ENCODE results near the gene TESPA1.

TESPA1 gene

GRCh38 chr12:54983536-54984101, 943 bp downstream of the TESPA1 start:
- peak; percentile 55 for DNase-seq

DNA sequence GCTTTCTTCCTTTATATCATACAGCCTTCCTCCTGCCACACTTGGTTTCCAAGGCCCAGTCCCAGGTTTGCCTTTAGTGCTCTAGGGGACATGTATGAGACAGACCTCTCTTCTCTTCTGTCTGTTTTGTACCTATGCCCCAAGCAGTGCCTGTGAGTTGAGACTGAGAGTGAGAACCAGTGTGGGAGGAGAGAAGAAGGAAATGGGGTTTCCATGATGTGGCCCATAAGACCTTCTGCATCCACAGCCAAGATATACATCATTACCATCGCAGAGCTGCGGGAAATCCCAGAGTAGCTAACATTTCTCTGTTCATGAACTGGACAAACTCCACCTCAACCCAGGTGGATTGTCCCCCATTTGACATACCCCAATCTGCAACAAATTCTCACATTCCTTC, 2.8 kb downstream of the TESPA1 start:
- DNase-seq, result peak; percentile 53

DNA sequence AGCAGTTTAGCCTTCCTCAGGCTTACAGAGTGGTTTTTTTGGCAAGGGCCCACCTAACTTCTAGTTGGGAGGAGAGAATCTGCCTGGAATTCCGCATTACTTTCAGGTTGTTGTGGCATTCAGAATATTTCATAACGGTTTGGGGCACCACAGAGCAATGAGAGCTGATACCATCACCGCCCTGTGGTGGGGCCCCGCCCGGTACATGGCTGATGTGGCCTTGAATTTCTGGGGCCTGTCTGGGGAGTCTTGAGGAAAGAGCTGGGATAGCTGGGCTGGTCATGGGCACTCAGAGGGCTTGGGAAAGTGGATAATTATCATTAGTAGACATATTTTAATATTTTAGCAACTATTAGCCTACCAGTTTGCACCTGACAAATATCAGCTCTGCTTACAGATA, 4.2 kb downstream of the TESPA1 start:
- DNase-seq, result peak; percentile 60

DNA sequence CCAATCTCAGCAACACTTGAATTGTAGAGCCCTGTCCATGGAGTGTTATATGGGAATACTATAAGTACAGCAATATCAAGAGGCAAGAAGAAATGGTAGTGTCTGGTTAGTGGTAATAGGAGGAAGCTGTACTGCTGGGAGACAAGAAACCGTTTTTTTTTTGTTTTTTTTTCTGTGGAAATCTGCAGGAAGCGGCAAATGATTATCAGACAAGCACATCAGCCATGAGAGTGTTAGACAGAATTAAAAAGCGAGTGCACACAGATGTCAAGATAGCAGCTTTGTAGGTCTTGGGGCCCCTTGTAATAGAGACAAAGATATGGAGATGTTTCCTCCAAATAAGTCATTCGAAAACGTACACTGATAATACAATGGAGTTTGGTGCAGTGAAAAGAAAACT, 6.7 kb downstream of the TESPA1 start:
- no peak for DNase-seq

DNA sequence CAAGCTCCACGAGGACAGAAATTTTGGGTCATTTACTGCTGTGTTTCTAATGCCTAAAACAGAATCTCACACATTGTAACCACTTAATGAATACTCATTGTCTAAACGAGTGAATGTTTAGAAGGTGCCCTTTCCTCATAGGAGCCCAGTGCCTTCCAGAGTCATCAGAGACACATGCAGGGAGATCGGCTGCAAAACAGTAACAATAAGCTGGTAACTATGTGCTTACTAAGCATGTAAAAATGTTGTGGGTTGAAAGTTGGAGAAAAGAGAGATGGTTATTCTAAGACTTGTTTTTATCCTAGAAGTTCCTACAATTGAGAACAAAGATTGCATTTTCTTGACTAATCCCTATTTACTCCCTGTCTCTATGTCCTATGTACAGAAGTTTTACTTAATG, 7.4 kb downstream of the TESPA1 start:
- no peak for DNase-seq

- no peak for DNase-seq
These were observed 8.7 kb downstream of the TESPA1 start for GRCh38 chr12:54975875-54976274.

DNA sequence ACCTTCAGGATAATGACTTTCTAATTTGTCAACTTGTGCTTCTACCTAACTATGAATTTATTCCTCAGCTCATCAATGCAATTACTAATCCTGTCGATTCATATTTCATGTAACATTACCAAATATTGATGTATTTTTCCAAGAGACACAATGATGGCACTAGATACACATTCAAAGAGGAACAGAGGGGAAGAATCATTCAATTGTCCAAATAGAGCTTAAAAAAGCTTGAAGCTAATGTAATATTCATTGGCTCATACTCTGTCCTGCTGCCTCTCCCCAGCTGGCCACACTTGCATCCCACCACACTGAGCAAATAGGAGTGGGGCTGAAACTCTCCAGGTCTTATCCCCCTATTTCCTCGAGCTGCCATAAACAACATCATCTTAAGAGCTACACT, 9.3 kb downstream of the TESPA1 start:
- no peak for DNase-seq

DNA sequence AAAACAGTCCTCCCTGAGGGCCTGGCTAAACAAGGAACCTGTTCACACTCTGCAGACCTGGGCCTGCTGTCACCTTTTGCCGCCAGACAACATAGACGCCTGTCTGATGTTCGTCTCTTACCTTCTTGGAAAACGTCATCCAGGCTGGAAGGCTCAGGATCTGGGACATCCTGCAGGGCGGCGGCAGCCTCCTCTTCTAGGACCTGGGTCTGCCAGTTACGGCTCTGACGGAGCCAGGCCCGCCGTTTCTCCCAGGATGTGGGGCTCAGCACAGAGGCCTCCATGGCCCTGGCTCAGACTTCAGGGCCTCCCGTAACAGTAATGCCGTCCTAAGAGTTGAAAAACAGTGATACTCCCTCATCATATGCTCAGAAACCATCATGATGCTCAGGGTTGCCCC, 10.3 kb downstream of the TESPA1 start:
- DNase-seq, result no peak

DNA sequence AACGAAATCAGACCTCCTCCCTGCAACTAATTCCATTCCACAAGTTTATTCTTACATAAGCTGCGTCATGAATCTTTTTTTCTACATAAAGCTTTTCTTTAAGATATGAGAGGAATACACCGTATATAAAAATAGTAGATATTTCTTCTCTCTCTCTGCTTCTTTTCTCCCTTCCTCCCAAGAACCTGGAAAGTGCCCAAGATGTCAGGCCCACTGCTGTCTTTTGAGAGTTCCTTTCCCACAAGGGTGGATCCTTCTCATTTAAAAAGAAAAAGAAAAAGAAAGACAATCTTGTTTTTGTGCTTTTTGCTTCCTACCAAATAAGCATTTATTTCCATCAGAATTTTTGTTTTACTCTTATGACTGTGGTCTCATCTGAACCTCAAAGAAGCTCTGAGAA, 11.0 kb downstream of the TESPA1 start:
- no peak for DNase-seq

DNA sequence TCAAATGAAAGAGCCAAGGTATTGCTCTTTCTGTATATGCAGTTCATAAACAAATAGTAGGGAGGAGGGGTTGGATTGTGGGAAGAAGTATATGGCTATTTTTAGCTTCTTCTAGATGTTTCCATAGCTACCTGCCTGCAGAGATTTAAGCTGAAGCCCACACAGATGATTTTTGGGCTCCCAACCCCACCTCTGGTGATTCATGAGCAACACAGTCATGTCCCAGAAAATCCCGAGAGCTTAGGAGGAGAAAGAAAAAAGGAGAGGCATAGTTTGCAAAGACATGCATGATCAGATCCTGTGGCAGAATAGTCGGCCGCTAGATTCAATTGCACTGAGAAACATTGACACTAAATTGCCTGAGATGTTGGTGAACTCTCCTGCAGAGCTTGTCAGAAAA, 13.8 kb downstream of the TESPA1 start:
- no peak for DNase-seq

DNA sequence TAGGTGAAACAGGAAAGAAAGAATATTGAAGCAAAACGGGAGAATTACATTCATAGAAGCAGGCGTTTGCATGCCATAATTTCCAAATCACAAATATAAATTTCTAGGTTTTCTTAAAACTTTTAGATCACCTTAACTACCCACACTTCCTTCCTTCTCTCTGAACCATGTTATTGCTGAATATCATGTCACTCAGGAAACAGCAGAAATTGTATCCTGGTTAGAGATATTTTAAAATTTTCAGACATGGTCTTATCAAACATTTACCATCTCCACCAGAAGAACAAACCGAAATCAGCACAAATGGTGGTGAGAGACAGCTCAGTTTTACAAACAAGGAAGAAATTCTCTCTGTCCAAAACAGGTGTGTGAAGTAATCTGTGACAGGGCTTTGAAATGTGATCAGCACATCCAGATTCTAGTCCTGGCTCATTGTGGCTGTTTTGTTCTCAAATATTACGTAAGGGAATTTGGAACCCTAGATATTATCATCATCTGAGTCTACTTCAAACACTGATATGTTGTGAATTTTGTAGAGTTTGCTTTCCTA, 16.3 kb downstream of the TESPA1 start:
- DNase-seq, result peak; percentile 48

DNA sequence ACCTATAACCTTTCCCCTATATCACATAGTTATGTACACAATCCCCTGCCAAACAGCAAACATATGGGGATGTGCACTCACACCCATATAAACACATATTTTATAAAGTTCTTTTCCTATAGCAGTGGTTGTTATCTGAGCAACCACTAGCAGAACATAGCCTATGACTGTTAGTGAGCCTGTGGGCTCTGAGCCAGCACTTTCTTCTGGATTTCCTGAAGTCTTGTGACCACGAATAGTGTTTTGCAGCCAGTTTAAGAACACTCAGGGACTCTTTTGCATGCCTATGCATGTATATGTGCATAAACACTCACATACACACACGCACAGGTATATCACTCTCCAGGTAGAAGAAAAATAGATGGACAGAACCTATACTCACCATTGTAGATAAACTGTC, 17.1 kb downstream of the TESPA1 start:
- DNase-seq, result no peak

DNA sequence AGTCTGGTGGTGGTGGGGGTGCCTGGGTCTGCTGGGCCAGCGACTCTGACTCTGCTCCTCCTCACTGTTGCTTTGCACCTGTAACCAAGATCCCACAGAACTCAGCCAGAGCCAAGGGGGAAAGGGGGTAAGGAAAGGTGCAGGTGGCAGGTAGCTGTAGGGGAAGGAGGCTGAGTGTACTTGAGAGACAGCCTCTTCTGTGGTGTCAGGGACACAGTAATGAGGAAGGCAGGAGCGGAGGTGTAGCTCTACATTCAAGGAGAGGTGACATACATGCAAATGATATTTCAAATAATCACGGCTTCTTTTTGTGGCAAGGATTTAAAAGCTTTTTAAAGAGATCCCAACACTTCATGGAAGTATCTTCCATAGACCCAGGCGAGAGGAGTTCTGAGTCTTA, 23.4 kb downstream of the TESPA1 start:
- DNase-seq, result no peak

- DNase-seq, result no peak
These were observed 25.1 kb downstream of the TESPA1 start for GRCh38 chr12:54959291-54960018.

DNA sequence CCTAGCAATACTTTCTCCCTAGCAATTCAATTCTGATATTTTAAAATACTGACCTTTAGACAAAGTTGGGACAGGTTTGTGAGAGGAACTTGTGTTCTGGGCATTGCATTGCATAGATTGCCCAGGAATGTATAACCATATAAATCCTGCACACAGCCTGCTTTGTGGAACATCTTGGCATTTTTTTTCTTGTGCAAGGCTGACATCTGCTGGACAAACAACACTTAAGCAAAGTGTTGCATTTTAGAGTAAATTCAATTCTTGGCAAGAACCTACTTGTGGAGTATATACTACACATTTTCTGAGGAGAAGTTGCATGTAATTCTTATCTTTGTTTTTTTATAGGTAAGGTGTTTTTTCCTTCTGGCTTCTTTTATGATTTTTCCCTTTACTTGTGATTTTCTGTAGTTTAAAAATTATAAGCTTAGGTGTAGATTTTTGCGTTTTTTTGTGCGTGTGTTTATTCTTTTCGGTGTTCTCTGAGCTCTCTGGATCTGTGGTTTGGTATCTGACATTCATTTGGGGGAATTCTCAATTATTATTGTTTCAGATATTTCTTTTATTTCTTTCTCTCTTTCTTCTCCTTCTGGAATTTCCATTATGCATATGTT, 26.4 kb downstream of the TESPA1 start:
- DNase-seq, result peak; percentile 78

- no peak for DNase-seq
These were observed 27.5 kb downstream of the TESPA1 start for GRCh38 chr12:54956818-54957641.

DNA sequence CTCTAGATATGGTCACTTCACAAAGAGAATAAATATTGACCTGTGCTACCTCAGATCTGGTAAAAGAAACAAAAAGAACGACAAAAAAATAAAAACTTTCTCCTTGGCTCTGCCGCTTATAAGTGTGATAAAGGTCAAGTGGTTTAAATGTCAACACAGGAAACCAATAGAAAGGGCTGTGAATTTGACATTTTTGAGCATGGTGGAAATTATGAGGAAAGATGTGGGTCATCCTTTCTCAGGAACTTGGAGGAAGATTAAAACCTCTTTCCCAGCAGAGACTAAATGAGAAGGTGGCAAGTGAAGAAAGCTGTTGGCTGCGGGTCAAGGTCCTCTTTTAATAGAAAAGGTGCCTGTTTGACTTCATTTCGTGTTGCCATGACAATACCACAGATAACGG, 28.2 kb downstream of the TESPA1 start:
- DNase-seq, result no peak

DNA sequence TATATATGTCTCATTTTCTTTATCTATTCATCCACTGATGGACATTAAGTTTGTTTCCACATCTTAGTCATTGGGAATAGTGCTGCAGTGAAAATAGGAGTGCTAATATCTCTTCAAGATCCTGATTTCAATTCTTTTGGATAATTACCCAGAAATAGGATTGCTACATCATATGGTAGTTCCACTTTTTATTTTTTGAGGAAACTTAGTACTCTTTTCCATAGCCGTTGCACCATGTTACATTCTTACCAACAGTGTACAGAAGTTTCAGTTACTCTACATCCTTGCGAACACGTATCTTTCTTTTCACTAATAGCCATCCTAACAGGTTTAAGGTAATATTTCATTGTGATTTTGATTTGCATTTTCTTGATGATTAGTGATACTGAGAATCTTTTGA, 29.8 kb downstream of the TESPA1 start:
- no peak for DNase-seq

DNA sequence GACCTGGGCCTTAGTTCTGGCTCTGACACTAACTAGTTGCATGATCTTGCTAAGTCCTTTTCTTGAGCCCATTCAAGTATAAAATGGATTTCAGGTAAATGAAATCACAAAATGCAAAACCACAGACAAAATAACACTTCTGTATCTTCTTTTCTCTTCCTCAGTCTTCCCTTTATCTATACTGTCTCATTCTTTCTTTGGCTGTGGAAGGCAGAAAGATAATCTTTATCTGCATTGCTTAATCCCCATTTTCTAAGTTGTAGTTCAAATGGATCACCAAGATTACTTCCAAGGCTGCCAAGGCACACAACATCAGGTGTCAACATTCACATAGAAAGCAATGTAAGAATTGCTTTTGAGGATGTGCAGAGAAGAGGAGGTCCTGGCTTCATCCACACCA, 30.3 kb downstream of the TESPA1 start:
- no peak for DNase-seq

DNA sequence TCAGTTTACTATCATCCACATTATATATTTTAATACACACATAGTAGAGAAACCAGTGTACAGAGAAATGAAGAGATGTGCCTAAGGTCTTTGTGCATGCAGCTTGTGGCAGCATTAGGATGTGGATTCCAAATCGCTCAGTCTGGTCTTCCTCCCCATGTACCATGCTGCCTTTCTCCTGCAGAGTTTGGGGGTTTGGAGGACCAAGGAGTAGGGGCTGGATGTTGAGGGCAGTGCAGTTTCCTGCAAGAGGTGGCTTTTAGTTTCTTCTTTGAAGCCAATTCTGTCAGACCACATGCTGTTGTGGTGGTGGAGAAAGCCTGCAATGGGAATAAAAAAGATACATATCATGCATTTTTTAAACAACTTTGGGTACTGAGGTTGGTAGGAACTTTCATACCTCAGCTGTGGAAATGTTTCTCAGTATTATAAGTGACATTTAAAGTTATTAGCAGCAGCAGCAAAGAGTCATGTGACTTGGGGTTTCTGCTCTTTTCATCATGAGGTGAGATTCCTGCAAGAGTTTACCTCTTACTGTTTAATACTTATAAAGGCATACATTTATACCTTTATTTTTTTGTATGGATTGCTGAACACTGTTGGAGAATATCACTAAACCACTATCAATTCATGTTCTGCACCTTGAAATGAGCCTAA, 34.4 kb downstream of the TESPA1 start:
- DNase-seq, result no peak

DNA sequence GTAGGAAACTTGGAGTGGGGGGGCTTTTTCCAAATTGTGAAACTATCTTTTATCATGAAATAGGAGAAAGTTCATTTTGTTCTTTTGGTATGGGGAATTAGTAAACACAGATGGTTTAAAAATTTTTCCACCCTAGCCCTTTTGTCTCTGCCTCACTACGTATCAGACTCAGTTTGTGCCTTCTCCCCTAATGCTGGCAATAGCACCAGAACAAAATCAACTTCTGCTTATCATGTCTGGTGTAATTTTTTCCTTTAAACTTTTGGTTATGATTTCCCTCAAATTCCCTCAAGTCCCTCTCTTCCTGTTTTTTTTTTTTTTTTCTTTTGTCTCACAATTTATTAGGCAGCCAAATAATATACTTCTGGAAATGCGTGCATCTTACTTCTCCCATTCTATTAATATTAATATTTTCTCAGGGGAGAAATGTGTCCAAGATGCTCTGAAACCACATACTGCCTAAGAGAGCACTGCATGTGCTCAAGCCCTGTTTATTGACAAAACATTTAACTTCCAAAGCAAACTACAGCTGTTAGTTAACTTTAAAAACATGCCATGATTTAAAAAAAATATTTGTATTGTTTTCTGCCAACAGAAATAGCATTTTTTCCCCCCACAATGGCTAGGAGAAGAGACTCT, 35.4 kb downstream of the TESPA1 start:
- no peak for DNase-seq

GRCh38 chr12:54948171-54948570, 36.4 kb downstream of the TESPA1 start:
- no peak for DNase-seq
